ENCODE results near the gene SLC39A11. TPM values are rescaled to one million over a fixed set of nuclear protein-coding genes. Genes with fewer than 3 reads are reported as not detected.
A peak's percentile ranks its signal among the peaks of the same experiment; 100 is the strongest.

Gene SLC39A11
- total and polyA plus RNA-seq, 2 of the 13 experiments (the other 11 are each of a cell fraction or from before 2014, with no cell fraction given): 17.2 to 31.5 TPM

- TF ChIP-seq ZNF687 (CRISPR knock-in tag; IDR thresholded peaks at IDR 0.05): peak; percentile 20; the same call in 1 of the 2 replicates
- TF ChIP-seq TIGD3 (CRISPR knock-in tag; IDR thresholded peaks at IDR 0.05; ENCODE audit: borderline replicate concordance): no peak
- no peak for TF ChIP-seq ZNF207 (IDR thresholded peaks at IDR 0.05; ENCODE audit: borderline replicate concordance)
- no peak for TF ChIP-seq STAG1 (CRISPR knock-in tag; IDR thresholded peaks at IDR 0.05)
- no peak for TF ChIP-seq FOXM1 (CRISPR knock-in tag; IDR thresholded peaks at IDR 0.05)
- TF ChIP-seq ZHX1 (CRISPR knock-in tag; IDR thresholded peaks at IDR 0.05; ENCODE audit: low read depth): no peak
- TF ChIP-seq NCOA1 (CRISPR knock-in tag; IDR thresholded peaks at IDR 0.05): no peak
- TF ChIP-seq ZNF407 (CRISPR knock-in tag; IDR thresholded peaks at IDR 0.05; ENCODE audit: not compliant biosample characterization): no peak
- no peak for TF ChIP-seq ZNF749 (CRISPR knock-in tag; IDR thresholded peaks at IDR 0.05; ENCODE audit: borderline replicate concordance)
- TF ChIP-seq FOSL2 (CRISPR knock-in tag; IDR thresholded peaks at IDR 0.05): peak; percentile 92
- TF ChIP-seq ZNF792 (CRISPR knock-in tag; IDR thresholded peaks at IDR 0.05): 0 out of 2 replicates have a peak, but pooled peaks have one; percentile 10
- TF ChIP-seq ZNF577 (CRISPR knock-in tag; IDR thresholded peaks at IDR 0.05; ENCODE audit: borderline replicate concordance, low read depth): no peak
Observed at GRCh38 chr17:72715906-72716572, 376.4 kb downstream of the SLC39A11 start (continued).

All from HepG2 (cell line).